Stimulated activated CD8-positive, alpha-beta memory T cell treated with anti-CD3 and anti-CD28 coated beads, Interleukin-7, amount 100 ng/mL, for 1 hour (primary cell): ENCODE data around the gene STPG1.

Experiments
- DNase-seq, 2 donors: peaks; one replicate each; pipeline ENCODE4 v3.0.0-alpha.2; 2020; ENCODE audit warnings: low read depth in 2 of 2

STPG1 gene

DNA sequence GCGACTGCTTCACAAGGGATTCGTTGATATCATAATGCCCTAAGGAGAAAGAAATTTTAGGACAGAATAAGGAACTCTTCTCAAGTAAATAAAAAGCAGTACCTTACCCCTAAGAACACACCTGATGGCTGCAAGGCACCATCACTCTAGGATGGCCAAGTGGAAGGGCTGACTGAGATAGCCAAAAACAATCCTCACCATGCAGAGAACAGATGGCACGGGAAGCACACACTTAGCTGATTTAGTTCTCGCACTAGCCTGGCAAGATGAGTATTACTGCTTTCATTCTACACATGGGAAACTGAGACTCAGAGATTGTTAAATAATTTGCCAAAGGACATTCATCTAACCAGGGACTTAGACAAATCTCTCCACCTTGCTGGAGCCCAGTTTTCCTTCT lies 43.8 kb downstream of the STPG1 start:
- DNase-seq: no peak

DNA sequence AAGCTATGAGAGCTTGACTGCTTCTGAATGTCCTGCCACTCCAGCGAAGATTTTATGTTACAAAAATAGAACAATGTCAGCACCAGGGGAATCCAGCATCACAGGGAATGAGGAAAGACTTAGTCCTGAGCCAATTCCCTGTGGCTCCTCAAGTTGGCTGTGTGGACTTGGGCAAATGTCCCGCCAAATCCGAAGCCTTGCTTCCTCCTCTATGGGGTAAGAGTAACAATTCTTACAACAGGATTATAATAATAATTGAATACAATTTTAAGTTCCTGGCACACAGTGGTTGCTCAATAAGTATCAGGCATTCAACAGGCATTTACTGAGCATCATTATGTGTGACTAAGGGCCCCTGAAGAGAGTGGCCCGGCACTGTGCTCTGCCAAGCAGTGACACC lies 44.4 kb downstream of the STPG1 start:
- DNase-seq: no peak

DNA sequence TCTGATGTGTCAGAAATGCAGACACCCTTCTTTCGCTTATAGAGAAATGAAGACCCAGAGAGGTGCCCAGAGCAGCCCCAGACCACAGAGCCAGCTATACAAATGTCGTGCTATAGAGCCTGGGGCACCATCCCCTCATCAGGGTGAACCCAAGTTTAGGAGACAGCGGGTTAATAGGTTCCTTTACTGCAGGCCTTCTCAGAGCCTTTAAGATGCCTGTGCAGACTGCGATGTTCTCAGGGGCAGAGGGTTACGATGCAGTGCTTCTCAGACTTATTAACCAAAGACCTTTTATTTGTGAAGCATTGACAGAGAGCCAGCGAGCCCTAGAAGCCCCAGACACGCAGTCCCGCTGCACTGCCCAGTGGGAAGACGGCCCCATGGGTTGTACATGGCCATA lies 46.9 kb downstream of the STPG1 start:
- DNase-seq: no peak

DNA sequence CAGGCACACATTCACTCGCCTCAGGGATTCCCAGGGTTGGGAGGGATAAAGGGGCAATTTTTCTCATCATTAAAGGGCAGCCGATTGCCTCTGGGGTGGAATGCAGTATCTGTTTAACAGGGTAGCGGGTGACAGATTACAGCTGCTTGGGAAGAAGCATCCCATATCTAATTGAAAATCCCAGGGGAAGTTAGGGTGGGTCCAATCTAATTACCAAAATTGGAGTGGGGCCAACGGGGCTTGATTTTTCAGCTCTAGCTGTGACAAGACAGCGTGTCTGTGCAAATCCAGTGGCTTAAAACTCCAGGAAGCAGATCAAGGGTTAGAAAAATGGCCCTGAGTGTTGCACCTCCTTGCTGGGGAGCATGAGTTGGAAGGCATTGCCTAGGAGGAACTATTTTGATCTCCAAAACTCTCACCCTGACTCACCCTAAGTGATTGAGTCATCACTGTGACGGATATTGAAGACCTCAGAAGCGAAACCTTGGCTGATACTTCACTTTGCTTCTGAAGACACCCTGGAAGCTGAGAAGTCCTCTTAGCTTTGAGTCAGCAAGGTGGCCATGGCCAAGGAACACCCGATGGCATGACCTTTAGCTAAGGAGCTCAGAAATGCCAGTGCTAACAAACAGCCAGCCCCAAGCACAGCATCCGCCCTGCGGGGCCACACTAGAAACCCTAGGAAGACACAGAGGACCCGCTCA lies 48.5 kb downstream of the STPG1 start:
- no peak for DNase-seq

DNA sequence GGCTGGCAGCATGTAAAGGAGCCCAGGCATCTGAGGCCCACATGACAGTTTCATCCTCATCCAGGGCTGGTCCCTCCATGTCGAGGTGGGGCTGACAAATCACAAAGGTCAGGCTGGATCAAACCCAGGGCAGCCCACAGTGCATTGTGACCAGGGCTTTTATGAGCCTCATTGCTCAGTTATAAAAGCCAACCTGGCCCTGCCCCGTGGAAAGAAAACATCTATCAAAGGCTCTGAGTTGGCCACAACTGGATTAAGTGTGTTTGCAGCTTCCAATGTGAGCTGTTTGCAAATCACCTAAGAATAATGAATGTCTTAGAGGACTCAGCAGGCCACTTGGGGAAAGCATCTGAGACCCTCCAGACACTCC lies 49.0 kb downstream of the STPG1 start:
- no peak for DNase-seq

DNA sequence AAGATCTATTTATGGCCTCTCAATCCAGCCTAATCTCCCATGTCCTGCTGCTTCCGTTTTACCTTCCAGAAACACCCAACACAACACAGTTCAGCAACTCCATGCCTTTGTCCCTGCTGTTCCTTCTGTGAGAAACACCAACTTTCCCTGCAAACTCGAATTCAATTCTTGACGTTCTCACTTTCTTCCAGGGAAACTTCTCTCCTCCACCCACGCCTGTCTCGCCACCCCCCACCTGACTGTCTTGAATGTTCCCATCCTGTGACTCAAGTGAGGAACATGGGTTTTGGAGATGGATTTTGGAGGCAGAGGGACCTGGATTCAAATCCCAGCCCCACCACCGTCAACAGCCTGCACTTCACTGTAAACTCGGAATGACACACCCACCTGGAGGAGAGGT lies 49.6 kb downstream of the STPG1 start:
- DNase-seq: no peak

DNA sequence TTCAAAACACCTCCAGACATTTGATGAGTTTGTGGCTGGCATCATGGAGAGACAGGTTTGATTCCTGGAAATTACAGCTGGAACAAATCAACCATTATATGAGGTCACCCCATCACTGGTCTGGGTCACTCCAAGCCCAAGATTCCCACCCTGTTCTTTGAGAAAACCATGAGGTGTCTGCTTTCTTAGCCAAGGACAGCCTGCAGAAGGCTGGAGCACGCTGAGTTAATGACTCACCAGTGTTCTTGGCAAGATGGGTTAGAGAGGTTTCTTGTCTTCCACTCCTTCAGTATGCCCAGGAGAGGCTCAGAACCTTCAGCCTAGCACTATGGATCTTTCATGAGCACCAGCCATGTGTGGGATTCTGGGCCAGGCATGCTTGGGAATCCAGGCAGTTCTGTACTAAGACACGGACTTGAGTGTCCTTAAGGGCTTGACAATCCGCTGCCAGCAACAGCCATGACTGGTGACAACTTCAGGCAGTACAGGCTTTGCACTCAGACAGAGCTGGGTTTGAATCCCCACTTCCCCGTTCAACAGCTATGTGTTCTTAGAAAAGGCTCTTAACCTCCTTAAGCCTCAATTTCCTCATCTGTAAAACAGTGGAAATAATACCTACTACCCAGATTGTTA lies 50.5 kb downstream of the STPG1 start:
- no peak for DNase-seq

DNA sequence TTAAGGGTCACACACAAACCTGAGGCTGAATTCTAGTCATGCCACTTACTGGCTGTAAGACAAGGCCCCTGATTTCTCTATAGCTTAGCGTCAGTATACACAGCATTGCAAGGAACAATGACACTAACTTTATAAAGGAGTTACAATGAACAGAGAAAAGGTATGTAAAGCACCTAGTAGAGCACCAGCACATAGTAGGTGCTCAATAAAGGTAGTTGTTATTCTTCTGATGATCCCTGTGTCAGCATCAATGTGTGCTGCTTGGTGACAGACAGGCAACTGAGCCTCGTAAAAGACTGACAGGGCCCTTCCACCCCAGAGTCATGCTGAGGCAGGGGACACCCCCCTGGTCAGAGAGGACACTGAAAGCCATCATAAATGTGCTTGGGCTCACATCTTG lies 51.2 kb downstream of the STPG1 start:
- DNase-seq: no peak

DNA sequence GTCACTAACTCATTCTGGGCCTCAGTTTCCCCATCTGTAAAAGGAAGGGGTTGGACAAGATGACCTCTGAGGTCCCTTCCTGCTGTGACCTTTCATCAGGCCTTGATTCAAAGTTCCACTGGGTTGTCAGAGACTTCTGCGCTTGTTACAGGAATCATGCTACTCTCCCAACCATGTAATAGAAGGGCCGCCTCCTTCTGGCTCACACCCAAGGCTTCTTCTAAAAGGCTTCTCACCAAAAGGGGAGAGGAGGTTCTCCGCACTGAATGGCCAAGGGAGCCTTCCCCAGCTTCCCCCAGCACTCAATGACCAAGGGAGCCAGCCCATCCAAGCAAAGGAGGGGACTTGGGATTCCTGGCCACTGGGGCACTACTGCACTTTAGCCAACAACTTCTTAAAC lies 51.8 kb downstream of the STPG1 start:
- DNase-seq: no peak

DNA sequence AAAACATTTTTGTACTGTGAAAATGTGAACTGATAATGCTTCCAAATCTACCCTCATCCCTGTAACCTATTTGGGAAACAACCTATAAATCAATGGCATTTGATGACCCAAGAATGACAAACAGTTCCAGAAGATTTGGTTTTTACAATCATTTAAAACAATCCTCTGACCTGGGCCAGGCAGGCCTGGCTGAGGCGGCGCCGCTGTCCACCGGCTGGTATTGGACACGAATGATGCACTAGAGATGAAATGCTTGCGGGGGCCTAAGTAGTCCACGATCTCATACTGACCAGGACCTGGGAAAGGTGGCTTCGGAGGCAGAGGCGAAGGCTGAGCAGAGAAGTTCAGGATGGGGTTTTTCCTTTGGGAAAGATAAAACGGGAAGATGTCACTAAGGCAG lies 52.9 kb downstream of the STPG1 start:
- DNase-seq: no peak

DNA sequence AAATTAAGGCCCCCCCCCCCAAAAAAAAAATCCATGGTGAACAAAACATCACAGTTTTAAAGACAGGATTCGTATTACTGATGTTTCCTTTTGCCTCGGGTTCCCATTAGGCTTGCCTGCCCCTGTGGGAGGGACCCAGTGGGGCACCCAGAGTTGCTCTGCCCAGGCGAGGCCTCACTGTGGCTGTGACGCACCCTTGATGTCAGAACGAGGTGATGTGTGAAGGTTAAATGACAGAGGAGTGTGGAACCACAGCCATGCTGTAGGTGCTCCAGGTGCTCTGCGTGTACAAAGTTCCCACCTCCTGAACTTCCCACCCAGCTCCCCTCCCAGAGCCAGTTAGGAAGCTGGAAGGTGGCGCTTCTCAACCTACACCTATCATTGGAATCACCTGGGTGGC lies 56.5 kb downstream of the STPG1 start:
- no peak for DNase-seq

DNA sequence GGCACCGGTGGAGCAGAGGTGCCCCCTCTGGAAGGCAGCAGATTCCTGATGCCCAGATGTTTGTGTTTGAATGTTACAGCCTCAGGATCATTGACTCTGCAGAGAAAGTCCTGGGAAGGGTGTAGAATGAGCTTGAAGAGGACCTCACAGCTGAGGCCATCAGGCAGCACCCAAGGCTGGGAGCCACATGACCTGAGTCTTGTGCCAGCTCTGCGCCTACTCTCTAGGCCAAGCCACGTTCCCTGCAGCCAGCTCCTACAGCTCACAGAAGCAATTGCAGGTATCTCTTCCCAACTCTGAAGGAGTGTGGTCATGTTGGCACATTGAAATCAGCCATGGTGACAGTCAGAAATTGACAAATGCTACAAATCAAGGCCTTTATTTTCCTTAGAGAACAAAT lies 58.1 kb downstream of the STPG1 start:
- no peak for DNase-seq

DNA sequence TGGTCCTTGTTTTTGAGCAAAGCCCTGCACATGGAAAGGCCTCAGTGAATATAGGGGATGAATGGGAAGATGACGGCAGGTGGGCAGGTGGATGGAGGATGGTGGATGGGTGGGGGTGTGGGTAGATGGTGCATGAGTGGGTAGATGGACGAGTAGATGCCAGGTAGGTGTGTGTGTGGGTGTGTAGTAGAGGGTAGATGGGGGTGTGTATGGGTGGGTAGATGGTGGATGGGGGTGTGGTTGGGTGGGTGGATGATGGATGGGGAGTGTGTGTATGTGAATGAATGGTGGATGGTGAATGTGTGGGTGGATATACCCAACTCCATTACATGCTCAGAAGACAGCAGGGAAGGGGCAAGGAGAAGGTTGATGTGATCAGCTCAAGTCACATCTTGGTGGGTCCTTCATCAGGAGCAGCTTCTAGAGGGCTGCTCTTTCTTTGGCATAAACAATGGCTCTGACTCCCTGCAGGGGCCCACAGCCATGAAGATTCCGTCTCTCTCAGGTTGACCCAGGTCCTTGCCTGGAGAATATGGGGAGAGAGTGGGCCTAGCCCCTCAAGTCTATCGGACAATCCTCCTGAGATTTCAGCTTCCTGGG lies 60.2 kb downstream of the STPG1 start:
- DNase-seq: no peak

DNA sequence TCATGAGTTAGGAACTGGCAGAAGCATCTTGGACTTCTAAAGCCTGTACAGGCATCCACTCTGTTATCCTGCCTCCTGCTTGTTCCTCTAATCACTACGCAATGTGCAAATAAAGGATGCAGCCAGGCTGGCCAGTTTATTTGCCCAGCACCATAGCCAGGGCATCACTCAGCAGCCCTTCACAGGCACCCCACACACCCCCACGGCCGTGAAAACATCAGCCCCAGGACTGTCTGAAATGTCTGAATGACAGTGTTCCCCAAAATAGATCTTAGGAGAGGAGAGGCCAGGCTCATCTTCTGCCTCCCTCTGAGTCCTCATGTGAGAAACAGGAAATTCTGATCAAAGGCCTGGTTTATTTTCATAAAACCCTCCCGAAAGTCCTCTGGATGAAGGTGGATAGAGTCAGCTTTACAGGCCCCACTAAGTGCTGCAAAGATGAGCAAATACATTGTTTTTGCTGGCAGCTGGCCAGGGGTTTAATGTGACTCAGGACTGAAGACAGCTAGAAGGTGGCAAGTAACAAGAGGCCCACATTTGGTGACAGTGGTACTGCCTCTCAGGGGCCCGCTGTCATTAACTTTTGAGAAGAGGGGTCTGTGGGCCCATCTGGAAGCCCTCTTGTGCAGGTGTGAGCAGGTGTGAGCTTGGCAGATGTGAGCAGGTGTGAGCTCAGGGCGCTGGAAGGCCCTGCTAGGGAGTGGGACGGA lies 61.5 kb downstream of the STPG1 start:
- no peak for DNase-seq

DNA sequence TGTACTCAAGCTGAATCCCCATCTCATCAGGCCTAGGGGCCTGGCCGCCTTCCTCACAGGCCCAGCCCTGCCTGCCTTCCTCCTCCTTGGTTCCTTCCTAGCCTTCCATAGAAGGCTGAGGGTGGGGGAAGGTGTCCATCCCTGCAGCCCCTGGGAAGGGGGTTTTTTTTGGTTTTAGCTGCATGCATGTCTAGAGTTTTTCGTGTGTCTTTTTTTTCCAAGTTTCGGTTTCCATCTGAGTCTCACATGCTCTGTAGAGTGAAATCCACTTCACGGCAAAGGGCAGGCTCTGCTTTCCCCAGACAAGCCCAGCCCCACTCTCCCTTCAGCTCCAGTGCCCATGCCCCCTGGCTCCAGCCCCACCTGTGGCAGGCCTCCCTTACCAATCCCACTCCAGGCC lies 62.3 kb downstream of the STPG1 start:
- no peak for DNase-seq

DNA sequence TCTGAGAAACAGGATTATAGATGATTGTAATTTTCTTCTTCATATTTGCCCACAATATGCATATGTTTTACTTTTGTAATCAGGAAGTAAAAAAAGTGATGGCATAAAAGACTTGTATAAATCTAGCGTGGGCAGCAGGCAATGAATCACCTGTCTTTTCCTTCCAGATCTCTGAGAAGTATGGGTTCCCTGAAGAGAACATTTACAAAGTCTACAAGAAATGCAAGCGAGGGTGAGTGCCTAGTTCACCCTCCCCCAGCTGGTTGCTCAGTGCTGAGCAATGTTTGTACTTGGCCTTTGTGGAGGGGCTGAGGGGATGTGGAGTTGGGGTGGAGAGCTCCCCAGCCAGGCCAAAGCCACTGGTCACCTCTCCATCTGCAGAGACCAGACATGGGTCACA lies 63.7 kb downstream of the STPG1 start:
- no peak for DNase-seq

DNA sequence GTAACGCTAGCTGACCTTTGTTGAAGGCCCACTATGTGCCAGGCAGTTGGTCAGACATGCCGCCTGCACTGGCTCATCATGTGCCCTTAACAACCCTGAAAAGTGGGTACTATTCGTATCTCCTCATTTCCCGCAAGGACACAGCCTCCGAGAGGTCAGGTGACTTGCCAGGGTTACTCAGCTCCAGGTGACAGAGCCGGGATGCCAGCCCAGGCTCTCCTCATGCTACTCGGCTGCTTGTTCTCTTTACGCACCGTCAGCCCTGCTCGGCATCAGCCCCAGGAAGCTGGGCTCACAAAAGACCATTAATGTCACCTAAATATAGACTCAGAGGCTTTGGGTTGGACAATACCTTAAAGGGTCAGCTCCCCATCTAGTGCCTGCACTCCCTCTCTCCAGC lies 65.4 kb downstream of the STPG1 start:
- no peak for DNase-seq

DNA sequence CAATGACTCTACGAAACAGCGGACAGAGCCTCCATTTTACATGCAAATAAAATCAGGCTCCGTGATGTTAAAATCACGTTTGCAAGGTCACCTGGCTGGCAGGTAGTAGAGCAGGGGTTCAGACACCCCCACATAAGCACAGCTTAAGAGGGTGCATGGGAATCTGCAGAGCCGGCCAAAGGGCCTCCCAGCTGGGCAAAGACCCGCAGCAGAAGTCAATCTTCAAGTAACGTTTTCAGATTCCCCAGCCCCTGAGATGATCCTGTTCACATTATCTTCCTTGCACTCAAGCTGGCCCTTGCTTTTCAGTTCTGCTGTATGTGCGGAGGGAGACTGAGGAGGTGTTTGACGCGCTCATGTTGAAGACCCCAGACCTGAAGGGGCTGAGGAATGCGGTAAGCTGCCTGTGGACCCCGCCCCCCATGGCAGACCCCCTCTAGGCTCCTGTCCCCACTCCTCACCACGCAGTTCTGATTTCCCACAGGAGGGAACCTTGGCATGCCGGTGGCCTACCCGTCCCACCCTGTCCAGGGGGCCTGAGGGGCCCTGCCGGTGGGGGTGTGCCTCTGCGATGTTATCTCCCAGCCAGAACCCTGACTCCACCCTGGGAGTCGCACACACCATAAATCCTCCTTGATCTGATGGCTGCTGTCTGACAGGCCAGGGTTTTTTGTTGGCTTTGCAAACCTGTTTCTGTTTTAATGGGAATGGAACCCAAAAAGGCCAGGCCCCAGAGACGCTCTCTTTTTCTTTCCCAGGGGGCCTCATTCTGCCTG lies 66.2 kb downstream of the STPG1 start:
- DNase-seq: no peak

DNA sequence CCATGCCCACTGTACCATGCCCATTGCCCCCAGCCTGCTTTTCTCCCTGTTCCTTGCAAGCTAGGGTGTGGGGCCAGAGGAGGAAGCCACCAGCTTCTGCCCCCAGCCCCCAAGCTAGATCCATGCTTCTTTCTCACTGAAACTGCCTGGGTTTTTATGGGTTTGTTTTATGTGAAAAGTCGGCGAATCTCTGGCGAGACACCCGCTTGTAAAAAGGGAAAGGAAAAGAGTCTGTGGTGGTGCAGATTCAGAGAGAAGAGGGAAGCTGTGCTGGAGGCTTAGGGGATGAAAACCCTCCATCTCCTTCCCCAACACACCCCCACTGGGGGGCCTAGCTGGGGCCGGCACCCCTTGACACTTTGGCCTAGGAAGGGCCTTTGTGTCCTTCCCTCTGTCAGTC lies 68.2 kb downstream of the STPG1 start:
- no peak for DNase-seq

DNA sequence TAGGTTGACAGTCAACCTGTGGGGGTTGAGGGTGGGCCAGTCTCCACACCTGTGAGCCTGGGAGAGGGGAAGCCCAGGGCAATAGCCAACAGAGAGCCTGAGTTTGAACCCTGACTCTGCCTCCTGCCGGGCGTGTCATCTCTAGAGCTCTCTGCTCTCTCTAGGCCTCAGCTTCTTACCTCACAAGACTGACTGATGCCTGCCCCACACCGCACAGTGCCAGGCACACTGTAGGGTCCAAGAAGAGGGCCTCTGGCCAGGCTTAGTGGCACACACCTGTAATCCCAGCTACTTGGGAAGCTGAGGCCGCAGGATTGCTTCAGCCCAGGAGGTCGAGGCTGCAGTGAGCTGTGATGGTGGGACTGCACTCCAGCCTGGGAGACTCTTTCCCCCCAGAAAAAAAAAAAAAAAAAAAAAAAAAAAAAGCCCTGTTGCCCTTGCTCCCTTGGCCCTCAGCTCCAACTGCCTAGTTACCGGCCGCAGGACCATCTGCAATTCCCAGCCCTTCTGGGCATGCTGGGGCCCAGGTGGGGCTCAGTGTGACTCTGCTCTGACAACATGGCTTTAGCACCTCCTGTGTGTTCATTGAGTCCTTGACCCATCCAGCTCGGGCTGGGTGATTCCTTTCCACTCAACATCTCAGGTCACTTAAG lies 69.4 kb downstream of the STPG1 start:
- DNase-seq: no peak

DNA sequence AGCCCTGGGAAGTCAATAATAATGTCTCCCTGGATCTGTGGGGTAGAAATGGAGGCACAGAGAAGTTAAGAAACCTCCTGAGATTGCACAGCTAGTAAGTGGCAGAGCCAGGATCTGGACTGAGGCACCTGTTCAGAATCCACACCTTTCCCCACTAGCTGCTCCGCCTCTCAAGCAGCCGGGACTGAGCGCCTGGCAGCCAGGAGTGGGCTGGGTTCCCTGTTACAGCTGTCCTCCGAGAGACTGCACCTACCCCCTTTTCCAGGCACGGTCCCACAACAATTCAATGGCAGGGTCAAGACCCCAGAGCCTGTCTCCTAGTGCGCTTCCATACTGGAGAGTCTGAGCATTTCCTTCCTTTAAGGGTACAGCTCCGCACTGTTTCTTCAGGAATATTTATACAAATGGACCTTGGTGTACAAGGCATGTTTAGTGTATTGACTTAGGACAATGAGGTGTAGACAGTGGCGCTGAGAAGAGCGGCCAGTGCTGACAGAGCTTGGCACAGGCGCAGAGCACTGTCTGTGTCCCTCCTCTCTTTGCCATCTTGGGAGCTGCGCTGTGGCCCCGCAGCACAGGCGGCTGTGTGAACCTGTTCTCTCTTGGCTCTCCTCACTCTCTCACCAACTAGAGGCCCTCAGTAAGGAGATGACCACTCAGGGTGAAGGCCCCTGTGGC lies 70.0 kb downstream of the STPG1 start:
- DNase-seq: no peak
